PC-3 (cell line): ENCODE data around the gene SEMA4A. TPM values are rescaled to one million over a fixed set of nuclear protein-coding genes. Genes with fewer than 3 reads are reported as not detected.

Experiments used
- ATAC-seq: fragments of 200-7000 bp; cut with Tn5 transposase; 2 replicates; pipeline ENCODE4 v1.9.1; 2020; ENCODE audit warnings: mild to moderate bottlenecking, moderate library complexity
- BruUV-seq: library from RNA; stranded (reverse); fragments of 400-500 nt; replicated peaks from 2 replicates; lab custom pipeline; 2021; lab: Mats Ljungman, UMichigan
- CTCF ChIA-PET: fragments of 300-600 bp; sonication (Branson Sonifier 250); formaldehyde crosslinking; loops from one replicate; lab custom pipeline; 2022; ENCODE audit warnings: antibody characterized with exemption; lab: Charles Lee
- POLR2A ChIA-PET: fragments of 300-600 bp; sonication (Branson Sonifier 250); formaldehyde crosslinking; loops from one replicate; lab custom pipeline; 2022; ENCODE audit warnings: antibody characterized with exemption; ENCODE audit not compliant: unreplicated experiment; lab: Charles Lee
- DNase-seq: peaks from one replicate; pipeline ENCODE4 v3.0.0-alpha.2; 2015
- H2AFZ ChIP-seq: fragments of 300-600 bp; sonication (generic); 2 replicates; pipeline ENCODE4 v1.6.0; 2016; ENCODE audit warnings: antibody characterized with exemption, low read length
- H3F3A ChIP-seq: fragments of 300-600 bp; sonication (generic); one replicate; pipeline ENCODE4 v1.6.0; 2017; ENCODE audit warnings: antibody characterized with exemption, low read length, control low read depth, mild to moderate bottlenecking; ENCODE audit not compliant: unreplicated experiment
- H3K27ac ChIP-seq: fragments of 300-600 bp; sonication (generic); 2 replicates; pipeline ENCODE4 v1.5.1; 2016; ENCODE audit warnings: mild to moderate bottlenecking, low read length
- H3K27me3 ChIP-seq: fragments of 300-600 bp; sonication (generic); 2 replicates; pipeline ENCODE4 v1.6.1; 2016; ENCODE audit warnings: low read length, mixed read lengths
- H3K36me3 ChIP-seq: fragments of 300-600 bp; sonication (generic); 2 replicates; pipeline ENCODE4 v1.6.1; 2016; ENCODE audit warnings: low read depth, mixed run types, low read length, mixed read lengths
- H3K4me1 ChIP-seq: fragments of 300-600 bp; sonication (generic); 2 replicates; pipeline ENCODE4 v1.5.1; 2016; ENCODE audit warnings: low read length; ENCODE audit not compliant: insufficient read depth
- H3K4me2 ChIP-seq: fragments of 300-600 bp; sonication (generic); 2 replicates; pipeline ENCODE4 v1.6.0; 2016; ENCODE audit warnings: low read length
- H3K4me3 ChIP-seq: fragments of 300-600 bp; sonication (generic); 2 replicates; pipeline ENCODE4 v1.5.1; 2016; ENCODE audit warnings: mild to moderate bottlenecking, low read length, mixed read lengths
- H3K79me2 ChIP-seq: fragments of 300-600 bp; sonication (generic); 2 replicates; pipeline ENCODE4 v1.6.1; 2017; ENCODE audit warnings: low read length, mixed read lengths
- H3K9ac ChIP-seq: fragments of 300-600 bp; sonication (generic); 2 replicates; pipeline ENCODE4 v1.6.0; 2016; ENCODE audit warnings: mild to moderate bottlenecking, low read length
- H3K9me2 ChIP-seq: fragments of 300-600 bp; sonication (generic); replicated peaks from 2 replicates; pipeline ENCODE4 v1.6.1; 2016; ENCODE audit warnings: mixed run types, low read length, mixed read lengths
- H3K9me3 ChIP-seq: fragments of 300-600 bp; sonication (generic); 2 replicates; pipeline ENCODE4 v1.6.1; 2016; ENCODE audit warnings: low read length, mixed read lengths
- H4K20me1 ChIP-seq: fragments of 300-600 bp; sonication (generic); 2 replicates; pipeline ENCODE4 v1.6.1; 2016; ENCODE audit warnings: low read length, mixed read lengths
- CTCF ChIP-seq: fragments of 300-600 bp; sonication (generic); conservative IDR thresholded peaks from 2 replicates; pipeline ENCODE4 v1.5.1; 2017; ENCODE audit warnings: antibody characterized with exemption, low read depth, mild to moderate bottlenecking, low read length
- EZH2 ChIP-seq: fragments of 300-600 bp; sonication (generic); IDR thresholded peaks from one replicate; pipeline ENCODE4 v1.6.1; 2017; ENCODE audit warnings: antibody characterized with exemption, mild to moderate bottlenecking, low read length; ENCODE audit not compliant: unreplicated experiment
- EZH2phosphoT487 ChIP-seq: fragments of 300-600 bp; sonication (generic); IDR thresholded peaks from 2 replicates; pipeline ENCODE4 v1.6.1; 2018; ENCODE audit warnings: mild to moderate bottlenecking, antibody characterized with exemption, low read length, borderline replicate concordance
- intact Hi-C: fragments of 100-400 bp; cut with micrococcal nuclease; formaldehyde crosslinking; loops from 2 replicates; pipeline ENCODE4 v1.9.0; 2023
- total RNA-seq: library from RNA; depleted of rRNA; stranded (reverse); fragments of >200 nt; gene quantifications from 2 replicates; pipeline ENCODE4 v1.2.3, GENCODE V29; 2014

The SEMA4A gene
- total RNA-seq, 1 experiment from 2014 or later = 5.8 TPM

DNA sequence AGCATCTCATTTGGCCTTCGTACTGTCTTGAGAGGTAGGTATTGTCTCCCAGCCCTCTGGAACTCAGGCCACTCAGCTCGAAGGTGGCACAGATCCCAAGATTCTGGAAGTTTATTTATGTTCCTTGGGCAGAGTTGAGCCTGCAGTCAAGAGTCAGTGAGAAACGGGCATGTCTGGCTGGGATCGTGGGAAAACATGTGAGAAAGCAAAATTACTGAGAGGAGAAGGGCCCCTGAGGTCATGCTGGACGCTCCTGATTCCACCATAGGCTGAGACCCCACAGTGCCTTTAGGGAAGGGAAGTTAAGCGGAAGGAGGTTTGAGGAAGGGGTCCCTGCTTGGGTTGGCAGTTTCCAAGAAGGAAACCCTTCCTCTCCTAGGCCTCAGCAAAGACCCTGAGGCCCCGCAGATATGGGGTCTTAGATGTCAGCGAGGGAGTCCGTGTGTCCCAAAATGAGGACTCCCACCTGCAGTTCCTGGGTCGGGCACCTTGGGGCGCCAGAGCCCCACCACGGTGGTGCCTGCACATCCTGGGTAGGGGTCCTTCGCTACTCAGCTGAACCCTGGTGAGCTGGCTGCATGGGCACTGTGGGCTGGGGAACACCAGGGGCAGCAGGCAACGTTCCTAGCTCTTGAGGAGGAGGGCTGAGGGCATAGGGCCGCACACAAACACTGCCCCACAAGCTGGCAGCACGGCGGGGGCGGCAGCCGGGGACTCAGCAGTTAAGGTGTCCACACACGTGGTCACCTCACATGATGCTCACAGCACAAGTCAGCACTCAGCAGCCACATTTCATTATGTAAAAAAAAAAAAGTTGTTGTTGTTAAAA is 12.3 kb upstream of the SEMA4A start:
- POLR2A ChIA-PET = no interaction called here
- ATAC-seq (no peak; the same call in 1 of the 2 replicates), DNase-seq (no peak)
- H3K79me2 ChIP-seq = no peaks in the 10 kb centered on the region
- no peaks in the 10 kb centered on the region for H3K27me3 ChIP-seq
- H3K9ac ChIP-seq = no peak overlapping the region
- BruUV-seq = TSS peak; percentile 13
- intact Hi-C loops = loop anchor here (10.0 kb wide), 1 partner anchor 174 kb away; no protein-coding TSS in a partner anchor
- no peak overlapping the region for H3K4me3 ChIP-seq
- H3K9me2 ChIP-seq = no peaks in the 10 kb centered on the region
- H3K4me2 ChIP-seq = no peak overlapping the region
- TF ChIP-seq EZH2phosphoT487 (no peak), EZH2 (no peak), CTCF (peak; percentile 83)
- peaks cover 5% of the 10 kb centered on the region; the same call in 1 of the 2 replicates for H3K4me1 ChIP-seq
- H3K36me3 ChIP-seq = peaks cover 43% of the 10 kb centered on the region
- no peak overlapping the region for H3K27ac ChIP-seq
- peaks cover 22% of the 10 kb centered on the region for H3F3A ChIP-seq
- no peak overlapping the region for H2AFZ ChIP-seq
- CTCF ChIA-PET = interaction anchor here (0.6 to 0.9 kb wide), 3 partner anchors 20 to 84 kb away, joined by 3 to 17 read pairs (median 3); no protein-coding TSS in a partner anchor
- H4K20me1 ChIP-seq = peaks cover 19% of the 10 kb centered on the region; the same call in 1 of the 2 replicates
- no peaks in the 10 kb centered on the region for H3K9me3 ChIP-seq

GRCh38 chr1:156143765-156144489 is 9.5 kb upstream of the SEMA4A start:
- BruUV-seq = TSS peak; percentile 12
- intact Hi-C loops = loop anchor here (10.0 kb wide), 1 partner anchor 171 kb away; no protein-coding TSS in a partner anchor

More at GRCh38 chr1:156143765-156144489, 9.5 kb upstream of the SEMA4A start:
- ChIA-PET CTCF (interaction anchor here (1.1 kb wide), 1 partner anchor 81 kb away, joined by 5 read pairs; no protein-coding TSS in a partner anchor), POLR2A (no interaction called here)
- ATAC-seq (no peak), DNase-seq (no peak)
- Histone ChIP-seq H2AFZ (no peak overlapping the region), H3K9ac (no peak overlapping the region), H3K4me2 (no peak overlapping the region), H3K27me3 (no peaks in the 10 kb centered on the region), H3K27ac (no peak overlapping the region), H4K20me1 (no peaks in the 10 kb centered on the region), H3K9me3 (no peaks in the 10 kb centered on the region), H3F3A (peaks cover 17% of the 10 kb centered on the region), H3K4me3 (no peak overlapping the region), H3K79me2 (no peaks in the 10 kb centered on the region), H3K36me3 (peaks cover 14% of the 10 kb centered on the region), H3K4me1 (peaks cover 15% of the 10 kb centered on the region), H3K9me2 (no peaks in the 10 kb centered on the region)
- TF ChIP-seq EZH2 (no peak), CTCF (no peak), EZH2phosphoT487 (no peak)
